Left colon (tissue), 2 donors: ENCODE data around the gene GAN. TPM values are rescaled to one million over a fixed set of nuclear protein-coding genes. Genes with fewer than 3 reads are reported as not detected.
"Not testable (repeated sequence)": the region's sequence is repeated elsewhere in the genome, so short reads cannot be mapped to it uniquely, and the experiment has no call there.

Experiments
- ATAC-seq: fragments of 200-7000 bp; cut with Tn5 transposase; one replicate; pipeline ENCODE4 v1.9.1; 2020; ENCODE audit warnings: mild to moderate bottlenecking, moderate library complexity
- DNase-seq, 2 donors: peaks; one replicate each; pipeline ENCODE4 v3.0.0-alpha.2; 2020
- intact Hi-C, 2 donors: fragments of 100-400 bp; cut with DNase I in 1 of 2; cut with micrococcal nuclease in 1 of 2; formaldehyde crosslinking; loops; one replicate each; pipeline versions ENCODE4 v1.11.2 to v1.14.0; 2022; cut with DNase I, micrococcal nuclease
- total RNA-seq, 2 donors: library from RNA; stranded (reverse); fragmentation: NEBNext Ultra II Directional; extraction: Animal tissue kit (Norgen Biotek cat#: 25700); gene quantifications; one replicate each; pipeline ENCODE4 v1.2.1, GENCODE V29; 2021
- donor health status: DM: no; HTN: no; CAD: no.
- donor health status: DM: yes; HTN: yes; CAD: no.

The GAN gene
- total RNA-seq, 2 donors from 2014 or later: 16.7 to 18.3 TPM

- ATAC-seq (no peak), DNase-seq (no peak)
- intact Hi-C loops: no loop called here
These were observed 70.4 kb downstream of the GAN start for GRCh38 chr16:81385031-81385756.

DNA sequence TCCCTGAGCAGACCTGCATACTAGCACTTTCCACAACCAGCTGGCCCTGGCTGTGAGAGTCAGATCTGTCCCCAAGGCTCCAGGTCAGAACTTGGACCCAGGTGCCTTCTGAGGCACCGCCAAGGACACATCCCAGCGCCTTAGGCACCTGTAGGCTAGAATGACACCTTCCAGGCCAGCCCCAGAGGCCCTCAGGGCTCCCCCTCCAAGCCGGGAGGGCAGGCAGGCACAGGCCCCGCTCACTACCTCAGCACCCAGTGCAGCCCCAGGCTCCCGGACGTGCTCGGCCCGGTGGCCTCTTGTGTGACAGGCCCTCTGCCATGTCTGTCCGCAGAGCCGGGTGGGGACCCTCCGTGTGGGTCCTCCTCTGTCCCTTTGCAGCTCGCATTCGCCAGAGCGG lies 73.6 kb downstream of the GAN start:
- ATAC-seq: no peak
- intact Hi-C loops: no loop called here

DNA sequence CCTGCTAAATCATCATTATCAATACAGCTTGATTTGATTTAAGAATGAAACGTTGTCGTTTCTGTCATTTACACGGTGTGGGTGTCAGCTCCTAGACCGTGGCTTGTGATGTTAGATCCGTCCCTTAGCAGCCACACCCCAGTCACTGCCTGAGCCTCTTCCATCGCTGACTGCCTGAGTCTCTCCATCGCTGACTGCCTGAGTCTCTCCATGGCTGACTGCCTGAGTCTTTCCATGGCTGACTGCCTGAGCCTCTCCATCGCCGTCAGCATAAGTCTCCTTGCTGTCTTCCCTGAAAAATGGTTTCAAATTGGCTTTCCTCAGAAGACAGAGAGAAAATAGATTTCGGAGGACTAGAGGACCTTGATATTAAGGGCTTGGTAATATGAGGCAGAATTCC lies 76.1 kb downstream of the GAN start:
- intact Hi-C loops: no loop called here
- no peak for ATAC-seq
- no peak for DNase-seq

More for the DNA sequence above, 73.6 kb downstream of the GAN start:
- no peak for DNase-seq

GRCh38 chr16:81392011-81392410 lies 77.2 kb downstream of the GAN start:
- DNase-seq (no peak), ATAC-seq (no peak)
- intact Hi-C loops: no loop called here

GRCh38 chr16:81394416-81394815 lies 79.7 kb downstream of the GAN start:
- no peak for ATAC-seq
- intact Hi-C loops: no loop called here
- DNase-seq: no peak

DNA sequence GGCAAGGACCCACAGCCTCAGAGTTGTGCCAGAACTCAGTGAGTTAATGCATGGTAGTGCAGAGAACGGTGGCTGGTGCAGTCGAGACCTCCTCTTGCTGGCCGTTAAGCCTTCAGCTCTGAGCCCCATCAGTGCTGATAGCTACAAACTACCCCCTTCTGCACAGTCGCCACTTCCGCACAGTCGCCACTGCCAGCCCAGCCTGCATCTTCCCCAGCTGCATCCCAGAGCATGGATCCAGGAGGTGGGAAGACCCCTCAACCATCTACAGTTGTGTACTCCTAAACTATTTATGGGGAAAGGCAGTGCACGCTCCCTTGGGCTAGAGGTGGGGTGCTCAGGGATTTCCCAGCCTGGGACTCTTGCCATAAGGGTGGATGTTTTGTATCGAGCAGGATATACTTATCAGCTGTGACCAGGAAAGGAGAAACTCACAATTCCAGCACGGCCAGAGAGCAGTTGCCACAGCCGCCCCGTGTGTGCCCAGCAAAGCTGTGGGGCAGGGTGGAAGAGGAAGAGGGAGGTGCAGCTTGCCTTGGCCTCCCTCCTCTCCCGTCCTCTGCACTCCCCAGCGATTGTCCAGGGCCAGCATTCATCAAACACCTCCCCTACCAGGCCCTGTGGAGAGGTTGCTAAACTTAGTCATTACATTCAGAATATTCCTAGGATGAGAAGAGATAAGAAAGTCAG lies 80.3 kb downstream of the GAN start:
- intact Hi-C loops: no loop called here

DNA sequence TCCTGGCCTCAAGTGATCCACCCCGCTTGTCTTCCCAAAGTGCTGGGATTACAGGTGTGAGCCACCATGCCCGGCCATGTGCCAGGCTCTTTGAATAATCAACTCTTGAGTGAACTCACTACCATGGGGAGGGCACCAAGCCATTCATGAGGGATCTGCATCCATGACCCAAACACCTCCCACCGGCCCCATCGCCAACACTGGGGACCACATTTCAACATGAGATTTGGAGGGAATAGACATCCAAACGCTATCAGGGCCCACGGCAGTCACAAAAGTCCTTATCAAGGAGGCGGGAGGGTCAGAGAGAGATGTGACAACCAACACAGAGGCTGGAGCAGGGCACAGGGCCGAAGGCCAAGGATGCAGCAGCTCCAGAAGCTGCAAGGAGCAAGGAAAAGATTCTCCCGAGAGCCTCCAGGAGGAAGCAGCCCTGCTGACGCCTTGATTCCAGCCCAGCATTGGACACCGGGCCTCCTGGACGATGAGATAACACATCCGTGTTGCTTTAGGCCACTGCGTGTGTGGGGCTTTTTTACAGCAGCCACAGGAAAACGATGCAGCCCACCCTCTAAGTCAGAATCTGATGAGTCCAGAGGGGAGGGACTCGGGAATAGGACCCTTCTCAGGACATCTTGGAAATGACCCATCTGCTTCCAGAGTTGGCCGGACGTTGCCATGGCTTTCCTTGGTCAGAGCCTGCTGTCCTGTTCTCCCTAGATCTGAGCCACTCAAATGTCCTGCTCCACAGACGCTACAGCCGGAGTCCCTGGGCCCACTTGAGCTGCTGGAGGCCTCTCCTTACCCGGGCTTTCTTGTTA lies 82.5 kb downstream of the GAN start:
- DNase-seq (no peak), ATAC-seq (no peak)
- intact Hi-C loops: no loop called here

More for the DNA sequence above, 80.3 kb downstream of the GAN start:
- ATAC-seq: peak; percentile 32
- no peak for DNase-seq

- intact Hi-C loops: no loop called here
- ATAC-seq (no peak), DNase-seq (peak in 1 of 2 donors; percentile 5)
These were observed 83.2 kb downstream of the GAN start for GRCh38 chr16:81397879-81398520.

DNA sequence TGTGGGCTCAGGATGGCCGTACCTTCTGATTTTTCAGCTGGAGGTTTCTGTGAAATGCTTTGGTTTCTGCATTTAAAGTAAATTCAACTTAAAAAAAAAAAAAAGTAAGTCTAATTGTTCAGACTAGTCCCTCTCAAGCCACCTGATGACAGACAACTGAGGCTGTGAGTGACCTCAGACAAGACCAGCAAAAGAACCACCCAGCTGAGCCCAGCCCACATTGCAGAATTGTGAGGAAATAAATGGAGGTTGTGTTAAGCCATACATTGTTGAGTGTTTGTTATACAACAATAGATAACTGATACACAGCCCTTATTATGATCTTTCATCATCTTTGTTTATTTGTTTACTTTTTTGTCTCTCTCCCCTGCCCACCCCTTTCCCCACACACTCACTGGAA lies 85.1 kb downstream of the GAN start:
- ATAC-seq (no peak), DNase-seq (no peak)
- intact Hi-C loops: loop anchor here (5.0 to 10.0 kb wide), 2 partner anchors 322 to 325 kb away; no protein-coding TSS in a partner anchor

DNA sequence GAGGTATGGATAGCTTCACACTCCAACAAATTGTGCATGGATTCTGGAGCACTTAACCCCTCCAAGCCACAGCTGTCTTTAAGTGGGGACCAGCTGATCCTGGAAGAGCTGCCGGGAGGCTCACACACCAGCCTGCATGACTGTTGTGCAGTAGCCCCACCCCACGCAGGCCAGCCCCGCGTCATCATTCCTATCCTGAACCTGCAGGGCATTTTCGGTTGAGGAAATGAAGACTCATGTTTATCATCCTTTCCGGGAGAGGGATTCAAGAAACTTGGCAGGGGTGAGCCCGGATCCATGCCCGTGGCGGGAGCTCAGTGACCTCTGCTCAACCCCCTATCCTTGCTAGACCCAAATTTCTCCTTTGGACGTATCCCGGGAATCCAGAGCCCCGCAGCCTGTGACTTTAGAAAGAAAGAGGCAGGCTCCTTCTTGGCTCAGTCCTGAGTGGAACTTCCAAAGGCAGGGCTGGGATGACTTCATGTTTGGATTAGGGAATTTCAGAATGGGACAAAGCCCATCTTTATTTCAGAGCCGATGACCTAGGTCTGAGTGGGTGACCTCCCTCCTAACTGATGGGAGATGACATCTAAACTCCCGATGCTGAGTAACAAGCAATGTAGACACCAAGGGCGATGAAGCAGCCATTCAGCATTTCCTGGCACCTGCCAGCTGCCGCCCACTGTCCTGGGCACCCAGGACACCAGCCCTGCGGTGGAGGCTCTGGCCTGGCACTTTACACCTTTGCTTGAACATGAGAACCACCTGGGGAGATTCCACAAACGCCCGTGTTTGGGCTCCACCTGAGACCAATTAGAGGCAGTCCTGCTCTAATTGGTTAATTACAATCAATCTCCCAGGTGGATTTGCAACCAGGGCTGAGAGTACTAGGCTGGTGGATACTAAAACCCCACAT lies 86.5 kb downstream of the GAN start:
- DNase-seq (peak; percentile 30 to 35), ATAC-seq (peak; percentile 28)
- intact Hi-C loops: loop anchor here (5.0 to 10.0 kb wide), 2 partner anchors 321 to 324 kb away; no protein-coding TSS in a partner anchor

DNA sequence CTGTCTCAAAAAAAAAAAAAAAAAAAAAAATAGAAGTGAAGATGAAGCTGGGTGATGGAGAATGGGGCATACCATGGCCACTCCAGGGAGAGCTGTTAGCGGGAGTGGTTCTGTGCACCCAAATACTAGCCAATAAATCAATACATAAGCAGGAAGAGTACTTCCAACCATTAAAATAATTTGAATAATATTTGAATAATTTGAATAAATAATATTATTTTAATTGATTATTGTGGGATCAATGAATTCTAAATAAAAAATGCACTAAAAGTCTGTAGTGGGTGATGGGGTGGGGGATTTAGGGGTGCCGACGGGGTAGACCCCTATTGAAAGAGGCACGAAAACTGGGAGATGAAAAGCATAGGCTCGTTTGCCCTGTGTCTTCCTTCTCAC lies 88.4 kb downstream of the GAN start:
- DNase-seq (no peak), ATAC-seq (no peak)
- intact Hi-C loops: loop anchor here (5.0 to 10.0 kb wide), 2 partner anchors 319 to 322 kb away; no protein-coding TSS in a partner anchor

DNA sequence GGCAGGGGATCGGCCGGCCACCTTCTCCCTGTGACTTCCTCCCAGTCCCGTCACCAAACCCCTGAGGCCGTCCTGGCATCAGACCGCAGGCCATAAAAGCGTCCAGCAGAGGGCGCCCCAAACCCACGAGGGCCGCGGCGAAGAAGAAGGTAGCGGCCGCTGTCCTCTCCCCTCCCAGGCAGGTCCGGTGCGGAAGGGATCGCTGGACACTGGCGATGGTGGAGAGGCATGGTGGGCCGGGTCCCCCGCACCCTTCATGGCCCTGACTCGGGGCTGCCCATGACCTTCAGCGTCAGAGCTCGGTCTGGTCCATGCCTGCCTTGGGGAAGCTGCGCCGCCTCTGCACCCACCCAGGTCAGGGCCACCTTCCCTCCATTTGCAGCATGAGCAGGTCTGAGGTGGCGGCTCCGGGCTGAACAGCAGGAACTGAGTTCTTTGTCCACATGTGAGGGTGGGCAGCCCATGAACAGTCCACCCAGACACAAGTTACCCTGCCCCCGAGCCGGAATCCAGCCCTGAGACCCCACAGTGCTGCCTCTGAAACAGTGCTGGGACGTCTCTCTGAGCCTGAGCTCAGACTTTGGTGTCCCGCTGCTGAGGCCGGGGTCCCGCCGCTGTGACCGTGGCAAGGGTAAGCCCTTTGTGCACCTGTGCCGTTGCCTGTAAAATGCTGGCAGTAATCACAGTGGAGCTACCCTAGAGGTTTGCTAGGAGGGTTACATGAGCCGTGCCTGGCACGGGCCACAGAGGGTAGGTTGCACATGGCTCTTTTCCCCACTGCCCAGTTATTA lies 89.0 kb downstream of the GAN start:
- peak; percentile 95 for ATAC-seq
- peak; percentile 73 to 94 for DNase-seq
- intact Hi-C loops: loop anchor here (5.0 to 10.0 kb wide), 2 partner anchors 319 to 321 kb away; no protein-coding TSS in a partner anchor

GRCh38 chr16:81405002-81405401 lies 90.2 kb downstream of the GAN start:
- not testable (repeated sequence) for ATAC-seq, DNase-seq
- intact Hi-C loops: loop anchor here in 1 of 2 donors (10.0 kb wide), 1 partner anchor 320 kb away; no protein-coding TSS in a partner anchor

GRCh38 chr16:81405702-81406113 lies 90.9 kb downstream of the GAN start:
- DNase-seq (no peak), ATAC-seq (peak; percentile 36)
- intact Hi-C loops: loop anchor here in 1 of 2 donors (10.0 kb wide), 1 partner anchor 319 kb away; no protein-coding TSS in a partner anchor

DNA sequence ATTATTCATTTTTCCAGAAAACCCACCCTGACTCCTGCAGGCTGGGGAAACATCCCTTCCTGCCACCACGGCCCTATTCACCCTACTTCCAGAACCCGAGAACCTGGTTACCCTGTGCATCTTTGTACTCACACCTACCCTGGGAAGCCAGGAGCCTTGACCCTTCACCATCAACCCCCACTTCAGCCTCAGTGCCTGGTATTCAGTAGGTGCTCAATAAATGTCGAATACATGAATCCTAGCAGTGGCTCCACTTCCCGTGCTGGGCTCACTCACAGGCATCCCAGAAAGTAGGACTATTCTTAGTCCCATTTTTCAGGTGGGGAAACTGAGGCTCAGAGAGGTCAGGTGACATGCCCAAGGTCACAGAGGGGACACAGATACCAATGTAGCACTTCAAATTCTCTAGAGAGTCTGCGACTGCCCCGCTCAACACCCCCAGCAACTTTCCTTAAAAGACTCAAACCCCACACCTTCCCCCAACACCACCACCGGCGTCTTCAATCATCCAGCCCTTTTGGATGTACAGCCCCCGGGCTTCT lies 93.7 kb downstream of the GAN start:
- DNase-seq (no peak), ATAC-seq (no peak)
- intact Hi-C loops: loop anchor here in 1 of 2 donors (10.0 kb wide), 1 partner anchor 316 kb away; no protein-coding TSS in a partner anchor

- DNase-seq (no peak), ATAC-seq (no peak)
- intact Hi-C loops: loop anchor here in 1 of 2 donors (10.0 kb wide), 1 partner anchor 316 kb away; no protein-coding TSS in a partner anchor
These were observed 94.3 kb downstream of the GAN start for GRCh38 chr16:81409016-81409556.
